ENCODE results near the gene FAM222A.

FAM222A gene

GRCh38 chr12:109782326-109782703 is 68.7 kb downstream of the FAM222A start:
- H3K36me3 ChIP-seq (ENCODE audit: low read length) = no peaks in the 10 kb centered on the region
- no peak overlapping the region for H2AFZ ChIP-seq (ENCODE audit: low read depth, low read length, severe bottlenecking)
- no peaks in the 10 kb centered on the region for H3K79me2 ChIP-seq (ENCODE audit: insufficient read depth, low read length)
- no peak overlapping the region for H3K27ac ChIP-seq (ENCODE audit: low read depth, low read length)
- H3K4me2 ChIP-seq (ENCODE audit: low read depth, low read length, poor library complexity, severe bottlenecking) = no peak overlapping the region
- H3F3A ChIP-seq (ENCODE audit: insufficient read depth) = no peaks in the 10 kb centered on the region
- no peaks in the 10 kb centered on the region for H4K20me1 ChIP-seq (ENCODE audit: low read depth, low read length)
- H3K4me3 ChIP-seq (ENCODE audit: insufficient read depth, low read length, poor library complexity, severe bottlenecking) = no peak overlapping the region
- no peak overlapping the region for H3K9ac ChIP-seq (ENCODE audit: low read length)
- TF ChIP-seq EZH2phosphoT487 (conservative IDR thresholded peaks at IDR 0.05; ENCODE audit: low read length) (no peak), CTCF (IDR thresholded peaks at IDR 0.05; ENCODE audit: insufficient read depth, low read length, poor library complexity, severe bottlenecking) (no peak)
- no peaks in the 10 kb centered on the region for H3K9me2 ChIP-seq (replicated peaks; ENCODE audit: insufficient read depth, low read length)
- 0 out of 2 replicates have a peak, but pooled peaks cover 5% of the 10 kb centered on the region for H3K9me3 ChIP-seq (ENCODE audit: insufficient read depth, low read length)
- 0 out of 2 replicates have a peak, but pooled peaks cover 4% of the 10 kb centered on the region for H3K27me3 ChIP-seq (ENCODE audit: low read length)

DNA sequence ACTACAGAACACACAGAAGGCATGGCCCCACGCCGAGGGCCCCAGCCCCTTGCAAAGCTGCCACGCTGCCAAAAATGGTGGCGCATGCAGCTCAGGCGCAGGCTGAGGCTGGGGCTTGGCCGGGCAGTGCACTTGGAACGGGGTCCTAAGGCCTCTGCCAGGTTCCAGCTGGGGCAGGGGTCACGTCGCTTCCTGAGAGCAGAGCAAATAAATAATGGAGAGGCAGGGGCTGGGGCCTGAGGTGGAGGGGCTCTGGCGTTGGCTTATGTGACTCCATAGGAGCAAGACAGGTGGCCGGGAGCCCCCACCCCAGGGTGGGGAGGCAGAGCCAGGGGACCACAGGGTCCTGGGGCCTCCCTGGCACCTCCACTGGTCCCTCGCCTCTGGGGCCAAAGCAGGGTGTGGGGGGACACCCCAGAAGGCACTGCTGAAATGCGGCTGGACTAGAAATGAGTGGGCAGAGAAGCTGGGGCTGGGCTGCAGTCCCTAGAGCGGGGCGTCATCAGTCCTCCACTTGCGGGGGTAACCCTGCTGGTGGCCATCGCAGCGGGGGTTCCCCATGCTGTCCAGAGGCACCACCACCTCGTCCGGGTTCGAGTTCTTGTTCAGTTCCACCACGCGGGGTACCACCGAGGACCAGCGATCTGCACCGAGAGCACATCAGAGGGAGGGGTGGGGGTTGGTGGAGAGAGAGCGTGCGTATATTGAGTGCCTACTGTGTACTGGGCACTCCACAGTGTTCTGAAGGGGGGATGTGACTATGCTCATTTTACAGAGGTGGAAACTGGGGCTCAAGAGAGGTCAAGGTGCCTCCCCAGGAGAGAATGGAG is 69.7 kb downstream of the FAM222A start:
- Histone ChIP-seq H3K4me2 (ENCODE audit: low read depth, low read length, poor library complexity, severe bottlenecking) (no peak overlapping the region), H3K27me3 (ENCODE audit: low read length) (0 out of 2 replicates have a peak, but pooled peaks cover 4% of the 10 kb centered on the region), H3K9me2 (replicated peaks; ENCODE audit: insufficient read depth, low read length) (no peaks in the 10 kb centered on the region), H3K9ac (ENCODE audit: low read length) (no peak overlapping the region), H3K27ac (ENCODE audit: low read depth, low read length) (no peak overlapping the region), H4K20me1 (ENCODE audit: low read depth, low read length) (no peaks in the 10 kb centered on the region), H3K36me3 (ENCODE audit: low read length) (no peaks in the 10 kb centered on the region), H3K9me3 (ENCODE audit: insufficient read depth, low read length) (0 out of 2 replicates have a peak, but pooled peaks cover 5% of the 10 kb centered on the region), H3K79me2 (ENCODE audit: insufficient read depth, low read length) (no peaks in the 10 kb centered on the region), H3K4me3 (ENCODE audit: insufficient read depth, low read length, poor library complexity, severe bottlenecking) (no peak overlapping the region), H2AFZ (ENCODE audit: low read depth, low read length, severe bottlenecking) (no peak overlapping the region), H3F3A (ENCODE audit: insufficient read depth) (no peaks in the 10 kb centered on the region)
- TF ChIP-seq EZH2phosphoT487 (conservative IDR thresholded peaks at IDR 0.05; ENCODE audit: low read length) (no peak), CTCF (IDR thresholded peaks at IDR 0.05; ENCODE audit: insufficient read depth, low read length, poor library complexity, severe bottlenecking) (no peak)

GRCh38 chr12:109783965-109784244 is 70.3 kb downstream of the FAM222A start:
- Histone ChIP-seq H3K79me2 (ENCODE audit: insufficient read depth, low read length) (no peaks in the 10 kb centered on the region), H4K20me1 (ENCODE audit: low read depth, low read length) (no peaks in the 10 kb centered on the region), H2AFZ (ENCODE audit: low read depth, low read length, severe bottlenecking) (no peak overlapping the region), H3K4me3 (ENCODE audit: insufficient read depth, low read length, poor library complexity, severe bottlenecking) (no peak overlapping the region), H3K9me3 (ENCODE audit: insufficient read depth, low read length) (0 out of 2 replicates have a peak, but pooled peaks cover 5% of the 10 kb centered on the region), H3K36me3 (ENCODE audit: low read length) (no peaks in the 10 kb centered on the region), H3K27ac (ENCODE audit: low read depth, low read length) (no peak overlapping the region), H3F3A (ENCODE audit: insufficient read depth) (no peaks in the 10 kb centered on the region), H3K4me2 (ENCODE audit: low read depth, low read length, poor library complexity, severe bottlenecking) (no peak overlapping the region), H3K27me3 (ENCODE audit: low read length) (0 out of 2 replicates have a peak, but pooled peaks cover 4% of the 10 kb centered on the region), H3K9ac (ENCODE audit: low read length) (no peak overlapping the region), H3K9me2 (replicated peaks; ENCODE audit: insufficient read depth, low read length) (no peaks in the 10 kb centered on the region)
- TF ChIP-seq EZH2phosphoT487 (conservative IDR thresholded peaks at IDR 0.05; ENCODE audit: low read length) = no peak
- TF ChIP-seq CTCF (IDR thresholded peaks at IDR 0.05; ENCODE audit: insufficient read depth, low read length, poor library complexity, severe bottlenecking) = no peak

Data from SU-DHL-6 (cell line).